GM23338 (cell line): ENCODE results near the gene PMIS2. TPM values are rescaled to one million over a fixed set of nuclear protein-coding genes. Genes with fewer than 3 reads are reported as not detected.
A peak's percentile ranks its signal among the peaks of the same experiment; 100 is the strongest.

Source experiments
- ATAC-seq: fragments of 200-7000 bp; cut with Tn5 transposase; 3 replicates; pipeline ENCODE4 v1.9.1; 2020
- DNase-seq: peaks from one replicate; pipeline ENCODE4 v3.0.0-alpha.2; 2015; ENCODE audit warnings: low spot score
- H2AFZ ChIP-seq: fragments of 200-600 bp; sonication (generic); 2 replicates; pipeline ENCODE4 v1.8.0; 2016; ENCODE audit warnings: antibody characterized with exemption, mild to moderate bottlenecking, moderate library complexity
- H3F3A ChIP-seq: fragments of 200-600 bp; sonication (generic); replicated peaks from 2 replicates; pipeline ENCODE4 v1.8.0; 2017; ENCODE audit warnings: antibody characterized with exemption, mixed run types, low read depth
- H3K27ac ChIP-seq: fragments of 200-600 bp; sonication (generic); 2 replicates; pipeline ENCODE4 v1.6.1; 2016; ENCODE audit warnings: low read depth
- H3K27me3 ChIP-seq: fragments of 200-600 bp; sonication (generic); 2 replicates; pipeline ENCODE4 v1.8.0; 2016; ENCODE audit warnings: mild to moderate bottlenecking, mixed run types, moderate library complexity; ENCODE audit not compliant: insufficient read depth
- H3K36me3 ChIP-seq: fragments of 200-600 bp; sonication (generic); 2 replicates; pipeline ENCODE4 v1.8.0; 2016; ENCODE audit warnings: mild to moderate bottlenecking; ENCODE audit not compliant: insufficient read depth
- H3K4me1 ChIP-seq: fragments of 200-600 bp; sonication (generic); 2 replicates; pipeline ENCODE4 v1.8.0; 2016; ENCODE audit warnings: mild to moderate bottlenecking, moderate library complexity; ENCODE audit not compliant: insufficient read depth
- H3K4me2 ChIP-seq: fragments of 200-600 bp; sonication (generic); 2 replicates; pipeline ENCODE4 v1.7.1; 2017; ENCODE audit warnings: mixed run types
- H3K4me3 ChIP-seq: fragments of 200-600 bp; sonication (generic); 2 replicates; pipeline ENCODE4 v1.6.1; 2016; ENCODE audit warnings: mixed run types
- H3K79me2 ChIP-seq: fragments of 200-600 bp; sonication (generic); replicated peaks from 2 replicates; pipeline ENCODE4 v1.8.0; 2017; ENCODE audit warnings: mild to moderate bottlenecking; ENCODE audit not compliant: insufficient read depth
- H3K9me2 ChIP-seq: fragments of 200-600 bp; sonication (generic); 2 replicates; pipeline ENCODE4 v1.8.0; 2017; ENCODE audit not compliant: insufficient read depth
- H4K20me1 ChIP-seq: fragments of 200-600 bp; sonication (generic); replicated peaks from 2 replicates; pipeline ENCODE4 v1.8.0; 2017; ENCODE audit warnings: mild to moderate bottlenecking; ENCODE audit not compliant: insufficient read depth
- H3K27ac Mint-ChIP-seq: 2 replicates; pipeline ENCODE4 v1.8.0; 2020; ENCODE audit warnings: inconsistent platforms, mild to moderate bottlenecking, moderate library complexity, mixed read lengths
- H3K27me3 Mint-ChIP-seq: 3 replicates; pipeline ENCODE4 v1.8.0; 2022; ENCODE audit warnings: low read depth, mild to moderate bottlenecking, moderate library complexity, mixed read lengths, inconsistent platforms; ENCODE audit not compliant: insufficient read depth, poor library complexity
- H3K36me3 Mint-ChIP-seq: 3 replicates; pipeline ENCODE4 v1.8.0; 2021; ENCODE audit warnings: low read depth, mild to moderate bottlenecking, inconsistent platforms, moderate library complexity, mixed read lengths
- H3K4me1 Mint-ChIP-seq: 3 replicates; pipeline ENCODE4 v1.8.0; 2020; ENCODE audit warnings: mild to moderate bottlenecking, inconsistent platforms, mixed read lengths
- H3K4me3 Mint-ChIP-seq: 3 replicates; pipeline ENCODE4 v1.8.0; 2021; ENCODE audit warnings: moderate library complexity, mild to moderate bottlenecking, inconsistent platforms, mixed read lengths
- H3K9me3 Mint-ChIP-seq: 3 replicates; pipeline ENCODE4 v1.8.0; 2020; ENCODE audit warnings: moderate library complexity, mild to moderate bottlenecking, inconsistent platforms, mixed read lengths
- CREB1 ChIP-seq: fragments of 250-450 bp; sonication (Bioruptor Pico); IDR thresholded peaks from 2 replicates; pipeline ENCODE4 v1.5.0; 2020; ENCODE audit warnings: low read depth, mild to moderate bottlenecking, moderate library complexity
- CTCF ChIP-seq, 2 experiments: fragments of 200-600 bp in 1 of 2; sonication (generic) in 1 of 2; conservative IDR thresholded peaks; 2 replicates each; pipeline versions ENCODE4 v1.5.1 to v1.6.1; 2016 to 2017; ENCODE audit warnings: antibody characterized with exemption in 2 of 2, low read depth in 2 of 2, mild to moderate bottlenecking in 2 of 2, moderate library complexity in 1 of 2
- ETS1 ChIP-seq: IDR thresholded peaks from 2 replicates; pipeline ENCODE4 v1.6.1; 2016; ENCODE audit warnings: antibody characterized with exemption
- EZH2 ChIP-seq: fragments of 200-600 bp; sonication (generic); IDR thresholded peaks from one replicate; pipeline ENCODE4 v1.8.0; 2017; ENCODE audit warnings: antibody characterized with exemption, mild to moderate bottlenecking, low read depth; ENCODE audit not compliant: unreplicated experiment
- EZH2phosphoT487 ChIP-seq: fragments of 200-600 bp; sonication (generic); IDR thresholded peaks from one replicate; pipeline ENCODE4 v1.8.1; 2018; ENCODE audit warnings: antibody characterized with exemption; ENCODE audit not compliant: unreplicated experiment
- JUNB ChIP-seq: IDR thresholded peaks from one replicate; pipeline ENCODE4 v1.6.1; 2016; ENCODE audit warnings: antibody characterized with exemption; ENCODE audit not compliant: unreplicated experiment
- NANOG ChIP-seq: IDR thresholded peaks from 2 replicates; pipeline ENCODE4 v1.6.1; 2016; ENCODE audit warnings: antibody characterized with exemption, borderline replicate concordance
- REST ChIP-seq: IDR thresholded peaks from one replicate; pipeline ENCODE4 v1.6.1; 2018; ENCODE audit warnings: antibody characterized with exemption; ENCODE audit not compliant: unreplicated experiment
- ZNF114 ChIP-seq: fragments of 250-450 bp; sonication (Bioruptor Pico); IDR thresholded peaks from 2 replicates; pipeline ENCODE4 v1.5.0; 2020; ENCODE audit warnings: mild to moderate bottlenecking, moderate library complexity
- ZNF331 ChIP-seq: fragments of 250-450 bp; sonication (Bioruptor Pico); IDR thresholded peaks from 2 replicates; pipeline ENCODE4 v1.5.0; 2020; ENCODE audit warnings: low read depth, mild to moderate bottlenecking, moderate library complexity
- polyA plus RNA-seq: library from polyadenylated mRNA; unstranded; fragments of >200 nt; fragmentation: Nextera tagmentation; extraction: Ambion mirVana; gene quantifications from 2 replicates; pipeline ENCODE4 v1.2.1, GENCODE V29; 2016
- total RNA-seq: library from RNA; depleted of rRNA; stranded (reverse); fragments of >200 nt; shearing (Covaris generic); gene quantifications from 2 replicates; pipeline ENCODE4 v1.2.3, GENCODE V29; 2014

PMIS2 gene
- total and polyA plus RNA-seq, 2 experiments from 2014 or later: not detected

GRCh38 chr19:35561436-35561835 is 24.5 kb upstream of the PMIS2 start:
- peaks cover 8% of the 10 kb centered on the region; the same call in 1 of the 2 replicates for H3F3A ChIP-seq
- H3K4me3 ChIP-seq: no peak overlapping the region
- H3K4me1 ChIP-seq: peaks cover 8% of the 10 kb centered on the region; the same call in 1 of the 2 replicates
- Mint-ChIP-seq H3K27ac (no peak overlapping the region), H3K9me3 (no peaks in the 10 kb centered on the region; the same call in 1 of the 3 replicates), H3K4me1 (peaks cover 8% of the 10 kb centered on the region), H3K36me3 (no peaks in the 10 kb centered on the region; the same call in 2 of the 3 replicates), H3K27me3 (peaks cover 24% of the 10 kb centered on the region), H3K4me3 (no peak overlapping the region)
- H3K79me2 ChIP-seq: no peaks in the 10 kb centered on the region
- no peaks in the 10 kb centered on the region for H3K36me3 ChIP-seq
- no peak overlapping the region for H2AFZ ChIP-seq
- no peaks in the 10 kb centered on the region for H3K9me2 ChIP-seq
- no peak for TF ChIP-seq CTCF (conservative IDR thresholded peaks at IDR 0.05; ENCODE audit: low read depth in 2 of 2)
- H3K27me3 ChIP-seq: peaks cover 10% of the 10 kb centered on the region
- H4K20me1 ChIP-seq: no peaks in the 10 kb centered on the region
- no peak for DNase-seq
- ATAC-seq: no peak
- H3K4me2 ChIP-seq: no peak overlapping the region
- no peak overlapping the region for H3K27ac ChIP-seq

- DNase-seq (no peak), ATAC-seq (no peak)
- no peak overlapping the region for H3K27ac Mint-ChIP-seq
- Histone ChIP-seq H3K4me3 (no peak overlapping the region), H3K79me2 (no peaks in the 10 kb centered on the region), H3K27ac (no peak overlapping the region), H3F3A (no peaks in the 10 kb centered on the region), H3K4me1 (peaks cover 4% of the 10 kb centered on the region; the same call in 1 of the 2 replicates), H3K36me3 (no peaks in the 10 kb centered on the region), H3K9me2 (no peaks in the 10 kb centered on the region), H3K27me3 (peaks cover 10% of the 10 kb centered on the region), H2AFZ (no peak overlapping the region), H4K20me1 (no peaks in the 10 kb centered on the region), H3K4me2 (no peak overlapping the region)
- H3K9me3 Mint-ChIP-seq: no peaks in the 10 kb centered on the region; the same call in 1 of the 3 replicates
- H3K4me1 Mint-ChIP-seq: peaks cover 5% of the 10 kb centered on the region
- H3K4me3 Mint-ChIP-seq: no peak overlapping the region
- H3K27me3 Mint-ChIP-seq: peaks cover 20% of the 10 kb centered on the region
- no peaks in the 10 kb centered on the region; the same call in 2 of the 3 replicates for H3K36me3 Mint-ChIP-seq
- TF ChIP-seq CTCF (conservative IDR thresholded peaks at IDR 0.05; ENCODE audit: low read depth in 2 of 2): 0 out of 4 replicates have a peak, but pooled peaks of 1 of the 2 experiments have one; percentile 13
- TF ChIP-seq CREB1 (CRISPR knock-in tag): no peak
Measured at GRCh38 chr19:35562336-35562735, 23.6 kb upstream of the PMIS2 start.

- Mint-ChIP-seq H3K9me3 (no peaks in the 10 kb centered on the region; the same call in 2 of the 3 replicates), H3K27ac (no peak overlapping the region), H3K4me3 (peak overlapping the region; percentile 9; the same call in 1 of the 3 replicates), H3K27me3 (peaks cover 19% of the 10 kb centered on the region), H3K4me1 (peaks cover 4% of the 10 kb centered on the region; the same call in 2 of the 3 replicates), H3K36me3 (no peaks in the 10 kb centered on the region; the same call in 2 of the 3 replicates)
- Histone ChIP-seq H3K27ac (no peak overlapping the region), H3K4me2 (no peak overlapping the region), H3K79me2 (no peaks in the 10 kb centered on the region), H3F3A (no peaks in the 10 kb centered on the region), H3K9me2 (no peaks in the 10 kb centered on the region), H2AFZ (no peak overlapping the region), H4K20me1 (no peaks in the 10 kb centered on the region), H3K27me3 (peaks cover 10% of the 10 kb centered on the region), H3K4me1 (peaks cover 4% of the 10 kb centered on the region; the same call in 1 of the 2 replicates), H3K4me3 (no peak overlapping the region), H3K36me3 (no peaks in the 10 kb centered on the region)
- DNase-seq (peak; percentile 23), ATAC-seq (no peak)
- TF ChIP-seq CREB1 (CRISPR knock-in tag) (no peak), NANOG (no peak), EZH2phosphoT487 (no peak), ZNF331 (CRISPR knock-in tag) (no peak), JUNB (no peak), REST (no peak), ETS1 (no peak), EZH2 (no peak), ZNF114 (CRISPR knock-in tag) (no peak)
Measured at GRCh38 chr19:35562776-35563175, 23.2 kb upstream of the PMIS2 start.
